DMS79 (cell line): ENCODE measurements around the gene GALNT10.

Experiments
- DNase-seq: peaks from one replicate; lab custom pipeline; 2025; lab: John Stamatoyannopoulos, UW

GALNT10 gene

DNA sequence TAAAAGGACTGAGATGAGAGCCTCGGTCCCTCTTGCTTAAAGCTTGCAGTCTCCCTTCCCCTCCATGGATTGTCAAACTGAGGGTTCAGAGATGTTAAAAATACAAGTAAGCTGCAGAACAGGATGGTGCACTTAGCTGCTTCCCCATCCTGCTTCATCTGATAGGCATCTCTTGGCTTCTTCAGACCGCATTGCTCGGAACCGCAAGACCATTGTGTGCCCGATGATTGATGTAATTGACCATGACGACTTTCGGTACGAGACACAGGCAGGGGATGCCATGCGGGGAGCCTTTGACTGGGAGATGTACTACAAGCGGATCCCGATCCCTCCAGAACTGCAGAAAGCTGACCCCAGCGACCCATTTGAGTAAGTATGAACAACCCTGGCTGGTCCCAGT is 189.7 kb downstream of the GALNT10 start:
- peak; percentile 18 for DNase-seq

GRCh38 chr5:154384480-154385235 is 194.1 kb downstream of the GALNT10 start:
- peak; percentile 54 for DNase-seq

DNA sequence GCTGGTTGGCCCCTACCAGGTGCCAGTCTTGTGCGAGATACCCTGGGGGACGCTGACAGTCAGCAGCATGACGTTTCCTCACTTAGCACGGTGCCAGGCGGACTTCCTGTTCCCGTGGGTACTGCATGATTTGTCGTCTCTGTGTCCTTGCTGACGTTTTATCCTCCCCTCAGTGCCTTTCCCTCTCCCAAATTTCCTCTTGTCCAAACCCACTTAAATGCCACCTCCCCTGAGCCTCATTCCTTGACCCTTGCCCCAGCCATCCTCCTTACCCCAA is 194.6 kb downstream of the GALNT10 start:
- DNase-seq, result no peak

DNA sequence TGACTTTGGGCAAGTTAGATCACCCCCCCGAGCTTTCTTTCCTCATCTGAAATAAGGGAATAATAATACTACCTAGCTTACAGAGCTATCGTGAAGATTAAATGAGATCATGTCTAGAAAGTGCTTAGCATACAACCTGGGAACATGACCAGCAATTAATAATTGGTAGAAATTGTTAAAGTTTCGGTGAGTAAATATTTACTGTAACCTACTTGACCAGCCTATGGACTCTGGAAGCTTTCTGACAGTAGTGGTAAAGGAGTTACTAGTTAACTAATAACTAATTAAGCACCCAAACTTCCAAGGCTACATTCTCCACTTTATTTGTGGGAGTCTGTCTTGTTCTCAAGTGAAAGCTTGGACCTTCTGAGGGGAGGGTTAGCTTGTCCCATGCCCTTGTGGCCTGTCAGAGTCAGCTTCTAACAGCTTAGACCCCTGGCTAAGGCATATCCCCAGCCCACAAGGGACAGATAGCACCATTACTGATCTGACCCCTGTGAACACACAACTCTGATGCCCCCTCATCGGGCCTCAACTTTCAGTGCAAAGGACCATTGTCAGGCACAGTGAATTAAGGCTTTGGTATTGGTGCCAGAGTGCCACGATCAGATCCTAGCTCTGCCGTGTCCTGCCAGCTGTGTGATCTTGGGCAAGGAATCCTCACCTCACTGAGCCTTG is 196.6 kb downstream of the GALNT10 start:
- DNase-seq, result no peak

DNA sequence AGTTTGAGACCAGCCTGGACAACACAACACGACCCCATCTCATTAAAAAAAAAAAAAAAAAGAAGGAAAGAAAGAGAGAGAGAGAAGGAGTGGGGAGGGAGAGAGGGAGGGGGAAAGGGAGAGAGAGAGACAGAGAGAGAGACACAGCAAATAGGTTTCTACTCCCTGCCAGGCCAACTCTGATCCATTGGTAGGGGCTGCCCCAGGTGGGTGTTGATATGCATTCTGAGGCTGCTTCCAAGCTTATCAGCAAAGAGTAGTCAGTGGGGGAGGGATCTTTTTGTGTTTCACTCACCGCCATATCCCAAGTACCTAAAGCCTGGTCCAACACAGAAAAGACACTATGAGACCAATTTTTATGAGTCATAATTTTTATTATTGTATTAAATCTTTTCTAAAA is 198.3 kb downstream of the GALNT10 start:
- no peak for DNase-seq

DNA sequence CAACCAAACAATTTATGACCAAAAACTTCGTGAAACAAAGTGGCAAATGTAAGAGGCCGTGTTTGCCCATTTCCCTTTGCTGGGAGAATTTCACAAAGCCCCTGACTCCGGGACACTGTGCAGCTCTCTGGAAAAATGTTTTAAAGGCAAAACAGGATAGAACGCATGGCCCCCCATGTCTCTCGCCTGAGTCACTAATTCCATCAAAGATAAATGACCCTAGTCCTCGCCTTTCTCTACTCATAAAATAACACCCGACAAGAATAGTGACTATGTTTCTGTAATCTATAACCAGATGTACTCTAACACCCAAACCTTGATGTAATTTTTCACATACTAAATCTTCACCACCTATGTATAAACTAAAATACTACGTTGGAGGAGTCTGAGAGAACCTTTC is 199.6 kb downstream of the GALNT10 start:
- DNase-seq, result no peak

- no peak for DNase-seq
Observed at GRCh38 chr5:154390746-154391359, 200.3 kb downstream of the GALNT10 start.

DNA sequence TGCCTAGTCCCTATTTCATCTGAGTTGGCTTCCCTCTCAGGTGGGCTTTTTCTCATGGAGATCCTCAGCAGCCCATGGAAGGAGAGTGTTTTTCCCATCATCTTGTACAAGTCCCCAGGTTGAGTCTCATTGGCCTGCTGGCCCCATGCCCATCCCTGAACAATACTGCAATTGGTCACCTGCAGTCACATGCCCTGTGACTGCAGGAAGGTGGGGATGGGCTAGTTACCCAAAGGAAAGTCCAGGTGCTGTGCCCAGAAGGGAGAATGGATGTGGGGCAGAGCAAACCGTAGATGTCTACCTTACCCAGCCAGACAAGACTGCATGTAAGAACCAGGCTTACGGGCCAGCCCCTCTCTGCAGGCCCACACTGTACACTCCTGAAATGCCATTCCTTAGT is 201.3 kb downstream of the GALNT10 start:
- no peak for DNase-seq

DNA sequence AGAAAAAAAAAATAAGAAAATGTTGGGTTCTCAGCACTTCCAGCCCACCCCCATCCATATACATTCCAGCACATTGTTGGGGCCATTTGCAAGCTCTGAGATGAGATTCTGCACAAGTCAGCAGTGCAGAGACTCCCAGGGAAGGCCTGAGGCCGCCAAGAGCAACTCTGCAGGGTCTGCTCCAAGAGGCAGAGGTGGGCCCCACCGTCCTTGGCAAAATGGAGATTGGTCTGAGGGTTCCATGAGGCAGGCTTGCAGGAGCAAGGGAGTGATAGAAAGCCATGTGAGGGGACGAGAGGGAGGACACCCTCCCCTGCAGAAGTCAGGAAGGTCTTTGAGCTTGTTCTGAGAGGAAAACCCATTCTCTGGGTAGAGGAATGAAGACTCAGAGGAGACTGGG is 203.3 kb downstream of the GALNT10 start:
- DNase-seq, result no peak

DNA sequence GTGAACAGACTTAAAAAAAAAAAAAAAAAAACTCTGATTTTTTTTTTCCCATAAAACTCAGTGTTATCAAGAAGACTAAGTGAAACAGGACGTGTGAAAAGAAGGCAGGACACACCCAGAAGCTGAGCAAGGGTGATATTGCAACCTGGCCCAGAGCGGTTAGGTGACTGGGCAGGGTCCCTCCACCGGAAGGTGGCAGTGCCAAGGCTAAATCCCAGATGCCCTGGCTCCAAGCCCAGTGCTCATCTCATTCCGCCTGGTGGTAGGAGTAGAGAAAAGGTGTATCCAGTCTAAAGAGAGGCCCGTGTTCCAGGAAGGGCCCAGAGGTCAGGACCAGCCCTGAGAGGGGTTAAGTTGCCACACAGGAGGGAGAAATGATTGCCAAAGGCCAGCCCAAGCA is 203.8 kb downstream of the GALNT10 start:
- no peak for DNase-seq

GRCh38 chr5:154395407-154396106 is 205.0 kb downstream of the GALNT10 start:
- no peak for DNase-seq

DNA sequence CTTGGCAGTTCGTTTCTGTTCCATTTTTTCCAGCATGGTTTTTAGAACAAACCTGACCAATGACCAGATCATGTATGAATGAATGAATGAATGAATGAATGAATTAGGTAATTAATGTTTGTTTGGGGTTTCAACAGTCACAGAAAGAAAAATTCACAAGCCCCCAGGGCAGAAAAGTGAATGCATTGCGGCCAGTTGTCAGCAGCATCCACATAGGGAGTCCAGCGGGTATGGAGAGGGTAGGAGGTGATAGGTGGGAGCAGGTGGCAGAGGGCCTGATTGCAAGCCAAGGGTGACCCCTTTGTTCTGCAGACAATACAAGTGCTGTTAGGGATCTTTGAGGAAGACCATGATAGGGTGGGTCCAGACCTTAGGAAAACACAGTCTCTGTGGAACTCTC is 205.6 kb downstream of the GALNT10 start:
- DNase-seq, result no peak

- peak; percentile 23 for DNase-seq
Observed at GRCh38 chr5:154397652-154398406, 207.3 kb downstream of the GALNT10 start.

GRCh38 chr5:154400678-154401077 is 210.1 kb downstream of the GALNT10 start:
- DNase-seq, result no peak

- DNase-seq, result no peak
Observed at GRCh38 chr5:154401355-154401754, 210.8 kb downstream of the GALNT10 start.

GRCh38 chr5:154401931-154402330 is 211.4 kb downstream of the GALNT10 start:
- DNase-seq, result no peak

DNA sequence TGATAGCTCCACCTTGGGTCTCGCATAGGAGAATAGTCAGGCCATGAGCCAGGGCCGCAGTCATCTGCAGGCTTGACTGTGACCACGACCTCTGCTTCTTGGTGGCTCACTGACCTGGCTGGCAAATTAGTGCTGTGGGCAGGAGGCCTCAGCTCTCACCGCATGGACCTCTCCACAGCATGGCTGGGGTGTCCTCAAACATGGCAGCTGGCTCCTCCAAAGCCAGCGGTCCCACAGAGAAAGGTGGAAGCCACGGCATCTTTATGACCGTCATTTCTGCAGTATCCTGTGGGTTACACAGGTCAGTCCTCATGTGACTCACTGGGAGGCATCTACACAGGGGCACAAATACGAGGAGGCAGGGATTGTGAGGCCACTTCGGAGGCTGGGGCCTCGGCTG is 212.1 kb downstream of the GALNT10 start:
- DNase-seq, result no peak

- no peak for DNase-seq
Observed at GRCh38 chr5:154403234-154403633, 212.7 kb downstream of the GALNT10 start.

DNA sequence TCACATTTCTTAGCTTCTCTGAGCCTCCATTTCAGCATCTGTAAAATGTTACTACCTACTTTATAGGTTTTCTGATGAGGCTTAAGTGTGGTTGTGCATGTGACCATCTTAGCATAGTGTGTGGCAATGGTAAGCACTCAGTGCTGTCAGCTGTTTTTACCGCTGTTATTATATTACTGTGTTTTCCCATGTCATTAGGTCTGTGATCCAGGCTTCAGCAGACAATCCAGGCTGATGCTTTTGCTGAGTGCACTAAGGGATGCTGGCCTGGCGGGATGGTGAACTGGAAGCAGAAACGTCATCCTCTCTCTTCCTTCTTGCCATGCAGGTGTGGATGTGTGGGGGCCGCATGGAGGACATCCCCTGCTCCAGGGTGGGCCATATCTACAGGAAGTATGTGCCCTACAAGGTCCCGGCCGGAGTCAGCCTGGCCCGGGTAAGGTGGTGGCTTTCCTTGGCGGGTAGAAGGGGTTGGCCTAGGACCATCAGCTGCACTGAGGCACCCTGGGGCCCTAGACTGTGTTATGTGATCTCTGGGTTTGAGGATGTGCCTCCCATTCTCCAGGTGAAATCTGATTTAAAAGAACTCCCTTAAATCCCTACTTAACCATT is 213.3 kb downstream of the GALNT10 start:
- no peak for DNase-seq

GRCh38 chr5:154405078-154405792 is 214.7 kb downstream of the GALNT10 start:
- peak; percentile 59 for DNase-seq

- no peak for DNase-seq
Observed at GRCh38 chr5:154406231-154406630, 215.7 kb downstream of the GALNT10 start.
